H1 (cell line): ENCODE results near the gene FAM13C.

Experiments
- BACH1 ChIP-seq: IDR thresholded peaks from 2 replicates; pipeline ENCODE4 v1.6.1; 2012; ENCODE audit warnings: low read length, improper control_type of control experiment
- BRCA1 ChIP-seq: IDR thresholded peaks from 2 replicates; pipeline ENCODE4 v1.6.1; 2012; ENCODE audit warnings: low read depth, low read length, improper control_type of control experiment
- EGR1 ChIP-seq: IDR thresholded peaks from 2 replicates; pipeline ENCODE4 v1.6.1; 2011; ENCODE audit warnings: low read depth, low read length, borderline replicate concordance
- EZH2 ChIP-seq: fragments of 200-600 bp; sonication (generic); IDR thresholded peaks from 2 replicates; pipeline ENCODE4 v1.7.1; 2012; ENCODE audit warnings: low read depth, mild to moderate bottlenecking, moderate library complexity, low read length, inconsistent platforms; ENCODE audit not compliant: severe bottlenecking
- FOSL1 ChIP-seq: IDR thresholded peaks from 2 replicates; pipeline ENCODE4 v1.6.1; 2011; ENCODE audit warnings: mild to moderate bottlenecking, low read depth, low read length, moderate library complexity; ENCODE audit not compliant: insufficient read depth
- GABPA ChIP-seq: IDR thresholded peaks from 2 replicates; pipeline ENCODE4 v1.6.1; 2011; ENCODE audit warnings: mild to moderate bottlenecking, low read length, moderate library complexity, borderline replicate concordance; ENCODE audit not compliant: insufficient read depth
- NANOG ChIP-seq: IDR thresholded peaks from 2 replicates; pipeline ENCODE4 v1.6.1; 2011; ENCODE audit warnings: low read length, low read depth, mild to moderate bottlenecking, inconsistent platforms; ENCODE audit not compliant: insufficient read depth, poor library complexity, severe bottlenecking
- POLR2A ChIP-seq, 2 experiments: IDR thresholded peaks; 1 replicate in 1 of 2; 2 replicates in 1 of 2; pipeline ENCODE4 v1.6.1; 2011; ENCODE audit warnings: low read depth in 2 of 2, low read length in 2 of 2, mild to moderate bottlenecking in 2 of 2; ENCODE audit errors: control extremely low read depth in 1 of 2
- POU5F1 ChIP-seq: IDR thresholded peaks from 2 replicates; pipeline ENCODE4 v1.6.1; 2011; ENCODE audit warnings: low read depth, mild to moderate bottlenecking, low read length, moderate library complexity
- SP1 ChIP-seq: IDR thresholded peaks from 2 replicates; pipeline ENCODE4 v1.6.1; 2011; ENCODE audit warnings: low read depth, low read length
- TAF1 ChIP-seq: IDR thresholded peaks from 2 replicates; pipeline ENCODE4 v1.6.1; 2011; ENCODE audit warnings: mild to moderate bottlenecking, low read depth, low read length
- TF ChIP-seq, protein P1 (sequence below), 3 experiments: IDR thresholded peaks; 1 replicate in 2 of 3; 2 replicates in 1 of 3; pipeline versions ENCODE4 v1.5.1 to v1.6.1; 2011; ENCODE audit warnings: low read length in 3 of 3, mild to moderate bottlenecking in 3 of 3, inconsistent platforms in 2 of 3, low read depth in 1 of 3, moderate library complexity in 1 of 3; ENCODE audit not compliant: insufficient read depth in 1 of 3; ENCODE audit errors: control extremely low read depth in 1 of 3

DNA sequence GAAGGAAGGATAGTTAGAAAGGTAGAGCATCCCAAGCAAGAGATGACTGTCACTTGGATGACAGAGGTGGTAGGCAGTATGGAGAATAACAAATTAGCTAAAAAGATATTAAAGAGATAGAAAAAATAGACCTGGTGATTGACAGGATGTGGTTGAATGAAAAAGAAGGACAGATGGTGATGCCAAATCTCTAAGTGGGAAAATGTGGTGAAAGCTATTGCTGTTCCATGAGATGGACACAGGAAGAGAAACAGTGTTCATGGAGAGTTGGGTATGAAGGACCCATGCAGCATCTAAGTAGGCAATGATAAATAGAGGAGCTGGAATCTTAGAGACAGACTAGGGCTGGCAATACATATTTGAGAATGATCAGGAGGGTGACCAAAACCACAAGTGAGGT, 30.7 kb downstream of the FAM13C start:
- TF ChIP-seq, protein P1, sequence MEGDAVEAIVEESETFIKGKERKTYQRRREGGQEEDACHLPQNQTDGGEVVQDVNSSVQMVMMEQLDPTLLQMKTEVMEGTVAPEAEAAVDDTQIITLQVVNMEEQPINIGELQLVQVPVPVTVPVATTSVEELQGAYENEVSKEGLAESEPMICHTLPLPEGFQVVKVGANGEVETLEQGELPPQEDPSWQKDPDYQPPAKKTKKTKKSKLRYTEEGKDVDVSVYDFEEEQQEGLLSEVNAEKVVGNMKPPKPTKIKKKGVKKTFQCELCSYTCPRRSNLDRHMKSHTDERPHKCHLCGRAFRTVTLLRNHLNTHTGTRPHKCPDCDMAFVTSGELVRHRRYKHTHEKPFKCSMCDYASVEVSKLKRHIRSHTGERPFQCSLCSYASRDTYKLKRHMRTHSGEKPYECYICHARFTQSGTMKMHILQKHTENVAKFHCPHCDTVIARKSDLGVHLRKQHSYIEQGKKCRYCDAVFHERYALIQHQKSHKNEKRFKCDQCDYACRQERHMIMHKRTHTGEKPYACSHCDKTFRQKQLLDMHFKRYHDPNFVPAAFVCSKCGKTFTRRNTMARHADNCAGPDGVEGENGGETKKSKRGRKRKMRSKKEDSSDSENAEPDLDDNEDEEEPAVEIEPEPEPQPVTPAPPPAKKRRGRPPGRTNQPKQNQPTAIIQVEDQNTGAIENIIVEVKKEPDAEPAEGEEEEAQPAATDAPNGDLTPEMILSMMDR (IDR thresholded peaks at IDR 0.05; ENCODE audit: control extremely low read depth in 1 of 3, insufficient read depth in 1 of 3, low read depth in 1 of 3, low read length in 3 of 3) = no peak
- TF ChIP-seq NANOG (no peak), EZH2 (no peak), POLR2A (IDR thresholded peaks at IDR 0.05; ENCODE audit: control extremely low read depth in 1 of 2, low read depth in 2 of 2, low read length in 2 of 2) (no peak), EGR1 (no peak), TAF1 (no peak), SP1 (no peak), POU5F1 (no peak), BACH1 (no peak), GABPA (no peak), FOSL1 (no peak), BRCA1 (no peak)
